ENCODE results near the gene NEIL3.

Gene NEIL3

DNA sequence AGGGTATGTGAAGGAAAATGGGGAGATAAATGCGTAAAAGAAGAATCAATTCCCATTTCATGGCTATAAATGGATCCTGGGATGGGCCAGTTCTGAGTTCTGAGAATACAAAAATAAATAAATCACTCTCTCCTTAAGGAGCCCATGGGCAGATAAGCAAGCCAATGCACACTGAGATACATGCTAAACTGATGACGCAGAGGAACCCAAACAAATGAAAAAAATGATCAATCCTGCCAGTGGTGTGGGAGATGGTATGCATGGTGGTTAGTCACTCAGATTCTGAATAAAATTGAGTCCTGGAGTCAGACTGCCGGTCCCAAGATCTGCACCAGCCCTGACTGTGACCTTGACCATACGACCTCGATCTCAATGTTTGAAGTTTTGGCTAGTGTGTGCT is 59.7 kb downstream of the NEIL3 start:
- no peak overlapping the region for H3K27ac Mint-ChIP-seq
- peaks cover 3% of the 10 kb centered on the region for H3K27me3 Mint-ChIP-seq
- no peaks in the 10 kb centered on the region for H3K4me1 Mint-ChIP-seq

GRCh38 chr4:177371461-177371860 is 61.8 kb downstream of the NEIL3 start:
- DNase-seq (ENCODE audit: low spot score in 2 of 2) = no peak
- no peak overlapping the region for H3K27ac Mint-ChIP-seq
- no peak for ATAC-seq (ENCODE audit: low read depth)
- H3K27me3 Mint-ChIP-seq = peaks cover 3% of the 10 kb centered on the region
- no peak overlapping the region for H3K4me3 Mint-ChIP-seq
- peaks cover 4% of the 10 kb centered on the region for H3K9me3 Mint-ChIP-seq
- no peaks in the 10 kb centered on the region for H3K36me3 Mint-ChIP-seq
- no peaks in the 10 kb centered on the region for H3K4me1 Mint-ChIP-seq

More for the DNA sequence above, 59.7 kb downstream of the NEIL3 start:
- ATAC-seq (ENCODE audit: low read depth) = no peak
- Mint-ChIP-seq H3K9me3 (peaks cover 4% of the 10 kb centered on the region), H3K36me3 (no peaks in the 10 kb centered on the region), H3K4me3 (no peak overlapping the region)
- no peak for DNase-seq (ENCODE audit: low spot score in 2 of 2)

DNA sequence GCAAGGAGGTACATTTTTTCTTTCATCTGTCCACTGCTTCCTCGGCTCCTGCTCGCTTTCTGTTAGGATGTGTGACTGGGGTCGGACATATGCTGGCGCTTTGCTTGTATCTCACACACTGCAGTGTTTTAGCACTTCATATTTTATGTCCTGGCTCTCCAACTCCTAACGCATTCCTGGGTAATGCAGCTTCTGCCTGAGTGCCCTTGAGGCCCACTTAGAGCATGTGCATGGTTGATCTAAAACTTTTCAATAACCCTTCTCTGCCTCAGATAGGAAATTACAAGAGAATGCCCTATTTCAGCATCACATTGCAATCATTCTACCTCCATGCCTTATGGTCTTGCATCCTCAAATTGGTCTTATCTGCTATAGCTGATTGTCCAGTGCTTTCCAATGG is 65.3 kb downstream of the NEIL3 start:
- H3K27ac Mint-ChIP-seq = no peak overlapping the region
- no peak overlapping the region for H3K4me3 Mint-ChIP-seq
- ATAC-seq (ENCODE audit: low read depth) = no peak
- H3K27me3 Mint-ChIP-seq = no peaks in the 10 kb centered on the region
- no peak for DNase-seq (ENCODE audit: low spot score in 2 of 2)
- no peaks in the 10 kb centered on the region for H3K4me1 Mint-ChIP-seq
- no peaks in the 10 kb centered on the region for H3K36me3 Mint-ChIP-seq
- H3K9me3 Mint-ChIP-seq = peaks cover 2% of the 10 kb centered on the region

DNA sequence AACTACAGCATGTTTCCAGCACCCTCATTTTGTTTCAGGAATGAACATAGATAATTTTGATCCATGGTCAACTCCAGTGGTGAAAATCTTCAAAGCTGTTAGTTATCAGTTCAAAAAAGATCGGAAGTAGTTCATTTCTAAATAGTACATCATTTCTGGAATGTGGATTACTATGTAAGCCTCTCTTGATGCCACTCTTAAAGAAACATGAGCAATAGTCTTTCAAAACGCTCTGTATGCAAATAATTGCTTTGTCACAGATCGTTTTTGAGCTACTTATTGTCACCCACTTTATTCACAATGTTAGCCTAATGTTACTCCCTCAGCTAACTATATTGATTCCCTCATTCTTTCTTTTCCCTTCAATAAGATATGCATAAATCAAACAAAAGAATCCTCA is 65.7 kb downstream of the NEIL3 start:
- Mint-ChIP-seq H3K36me3 (no peaks in the 10 kb centered on the region), H3K9me3 (peaks cover under 1% of the 10 kb centered on the region), H3K4me1 (no peaks in the 10 kb centered on the region), H3K4me3 (no peak overlapping the region), H3K27me3 (no peaks in the 10 kb centered on the region), H3K27ac (no peak overlapping the region)
- DNase-seq (ENCODE audit: low spot score in 2 of 2) = no peak
- no peak for ATAC-seq (ENCODE audit: low read depth)

GRCh38 chr4:177376024-177376423 is 66.3 kb downstream of the NEIL3 start:
- no peaks in the 10 kb centered on the region for H3K27me3 Mint-ChIP-seq
- no peak for ATAC-seq (ENCODE audit: low read depth)
- no peak overlapping the region for H3K4me3 Mint-ChIP-seq
- H3K36me3 Mint-ChIP-seq = no peaks in the 10 kb centered on the region
- DNase-seq (ENCODE audit: low spot score in 2 of 2) = no peak
- no peaks in the 10 kb centered on the region for H3K9me3 Mint-ChIP-seq
- no peak overlapping the region for H3K27ac Mint-ChIP-seq
- no peaks in the 10 kb centered on the region for H3K4me1 Mint-ChIP-seq

GRCh38 chr4:177380730-177381287 is 71.1 kb downstream of the NEIL3 start:
- H3K9me3 Mint-ChIP-seq = no peaks in the 10 kb centered on the region
- no peaks in the 10 kb centered on the region for H3K4me1 Mint-ChIP-seq
- H3K27ac Mint-ChIP-seq = no peak overlapping the region
- H3K4me3 Mint-ChIP-seq = no peak overlapping the region
- ATAC-seq (ENCODE audit: low read depth) = no peak
- H3K36me3 Mint-ChIP-seq = no peaks in the 10 kb centered on the region
- H3K27me3 Mint-ChIP-seq = peaks cover 9% of the 10 kb centered on the region
- no peak for DNase-seq (ENCODE audit: low spot score in 2 of 2)

DNA sequence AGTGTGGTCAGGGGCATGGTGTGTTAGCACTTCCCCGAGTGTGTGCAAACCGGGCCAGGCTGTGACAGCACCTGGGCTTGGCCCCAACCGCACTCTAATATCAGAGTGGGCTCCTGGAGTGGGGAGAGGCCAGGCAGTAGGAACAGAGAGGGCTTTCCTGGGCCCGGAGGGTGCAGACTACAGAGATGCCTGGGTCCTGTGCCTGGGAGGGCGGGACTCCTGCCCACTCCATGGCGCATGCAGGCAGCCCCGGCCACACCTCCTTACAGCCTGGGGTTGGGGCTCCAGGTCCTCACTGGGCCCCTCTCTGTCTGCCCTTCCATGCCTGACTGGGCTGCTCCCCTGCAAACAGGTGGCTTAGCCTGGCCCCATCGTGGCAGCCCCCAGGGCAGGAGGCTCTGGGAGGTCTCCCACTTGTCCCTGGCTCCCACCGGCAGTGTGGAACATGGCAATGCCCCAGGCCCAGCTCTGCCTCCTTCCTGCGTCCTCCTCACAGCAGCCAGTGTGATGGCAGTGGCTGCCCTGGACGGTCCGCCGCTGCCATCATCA is 72.2 kb downstream of the NEIL3 start:
- H3K4me3 Mint-ChIP-seq = no peak overlapping the region
- H3K27me3 Mint-ChIP-seq = peaks cover 9% of the 10 kb centered on the region
- ATAC-seq (ENCODE audit: low read depth) (no peak), DNase-seq (ENCODE audit: low spot score in 2 of 2) (no peak)
- H3K36me3 Mint-ChIP-seq = no peaks in the 10 kb centered on the region
- no peaks in the 10 kb centered on the region for H3K4me1 Mint-ChIP-seq
- no peaks in the 10 kb centered on the region for H3K9me3 Mint-ChIP-seq
- H3K27ac Mint-ChIP-seq = no peak overlapping the region

DNA sequence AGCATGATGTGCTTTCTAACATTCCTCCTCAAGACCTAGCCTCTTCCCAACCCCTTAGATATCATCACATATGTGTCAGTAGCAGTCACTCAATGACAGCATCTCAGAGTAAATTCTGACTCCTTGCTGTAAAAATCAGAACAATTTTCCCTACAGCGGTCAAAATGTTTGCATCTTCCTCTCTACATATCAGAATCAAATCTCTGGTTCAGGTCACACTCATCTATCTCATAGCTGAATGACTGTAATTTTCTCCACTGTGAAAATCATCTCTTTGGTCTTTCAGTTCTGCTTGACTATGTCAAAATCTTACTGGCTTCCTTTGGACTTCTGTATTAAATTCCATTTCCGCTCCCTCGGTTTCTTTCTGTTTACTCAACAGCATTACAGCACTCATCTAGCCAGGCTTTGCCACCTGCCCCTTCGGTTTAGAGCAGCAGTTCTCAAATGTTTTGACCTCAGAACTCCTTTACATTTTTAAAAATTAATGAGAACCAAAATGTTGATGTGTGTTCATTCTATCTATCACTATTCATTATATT is 75.3 kb downstream of the NEIL3 start:
- DNase-seq (ENCODE audit: low spot score in 2 of 2) = no peak
- Mint-ChIP-seq H3K27ac (no peak overlapping the region), H3K36me3 (no peaks in the 10 kb centered on the region), H3K27me3 (peaks cover 9% of the 10 kb centered on the region), H3K4me3 (no peak overlapping the region), H3K9me3 (no peaks in the 10 kb centered on the region), H3K4me1 (no peaks in the 10 kb centered on the region)
- ATAC-seq (ENCODE audit: low read depth) = no peak

GRCh38 chr4:177385576-177386277 is 76.1 kb downstream of the NEIL3 start:
- Mint-ChIP-seq H3K36me3 (no peaks in the 10 kb centered on the region), H3K4me1 (peaks cover 2% of the 10 kb centered on the region), H3K4me3 (no peak overlapping the region), H3K9me3 (no peaks in the 10 kb centered on the region), H3K27ac (no peak overlapping the region), H3K27me3 (peaks cover 10% of the 10 kb centered on the region)
- DNase-seq (ENCODE audit: low spot score in 2 of 2) (no peak), ATAC-seq (ENCODE audit: low read depth) (no peak)

DNA sequence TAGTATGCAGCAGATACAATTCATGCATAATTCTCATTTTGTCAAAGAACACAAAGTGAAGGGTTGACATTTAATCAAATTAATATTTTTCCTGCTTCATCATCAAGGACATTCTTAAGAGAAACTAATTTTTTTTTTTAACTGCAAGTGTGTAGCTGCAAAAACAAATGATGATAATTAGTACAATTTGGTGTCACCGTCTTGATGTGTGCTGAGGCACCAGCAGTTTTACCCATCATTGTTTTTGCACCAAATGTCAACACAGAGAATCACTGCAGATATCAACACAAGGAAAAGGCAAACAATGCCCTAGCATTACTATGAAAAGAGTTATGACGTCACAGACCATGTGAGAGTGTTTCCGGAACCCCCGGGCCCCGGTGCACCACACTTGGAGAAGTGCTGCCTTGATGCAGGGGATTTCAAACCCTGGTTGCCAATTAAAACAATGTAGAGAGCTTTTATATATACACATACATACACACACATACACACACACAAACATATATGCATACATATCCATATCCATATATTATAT is 76.7 kb downstream of the NEIL3 start:
- Mint-ChIP-seq H3K9me3 (no peaks in the 10 kb centered on the region), H3K4me3 (no peak overlapping the region), H3K36me3 (no peaks in the 10 kb centered on the region), H3K27me3 (peaks cover 14% of the 10 kb centered on the region), H3K27ac (no peak overlapping the region), H3K4me1 (peaks cover 2% of the 10 kb centered on the region)
- ATAC-seq (ENCODE audit: low read depth) = no peak
- no peak for DNase-seq (ENCODE audit: low spot score in 2 of 2)

DNA sequence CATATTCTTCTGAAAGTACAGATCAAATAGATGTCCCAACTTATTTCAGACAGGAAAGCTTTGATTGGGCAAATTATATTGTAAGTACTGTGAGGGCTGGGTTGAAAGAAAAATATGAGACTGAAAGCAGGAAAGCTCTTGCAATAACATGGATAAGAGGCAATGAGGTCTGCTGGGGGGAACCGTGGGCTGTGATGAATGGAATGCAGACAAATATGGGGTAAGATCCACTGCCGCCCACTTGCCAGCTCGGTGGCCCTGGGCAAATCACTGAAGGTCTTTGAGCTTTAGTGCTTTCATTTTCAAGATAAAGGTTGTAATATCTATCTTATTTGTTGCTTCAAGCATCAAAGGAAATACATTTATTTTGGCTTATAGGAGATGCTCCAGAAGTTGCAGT is 81.6 kb downstream of the NEIL3 start:
- Mint-ChIP-seq H3K27me3 (peaks cover 11% of the 10 kb centered on the region), H3K27ac (no peak overlapping the region)

GRCh38 chr4:177391953-177392352 is 82.3 kb downstream of the NEIL3 start:
- Mint-ChIP-seq H3K36me3 (no peaks in the 10 kb centered on the region), H3K9me3 (no peaks in the 10 kb centered on the region), H3K4me1 (peaks cover 2% of the 10 kb centered on the region), H3K27ac (no peak overlapping the region), H3K27me3 (peaks cover 11% of the 10 kb centered on the region), H3K4me3 (no peak overlapping the region)
- no peak for ATAC-seq (ENCODE audit: low read depth)
- DNase-seq (ENCODE audit: low spot score in 2 of 2) = no peak

More for the DNA sequence above, 81.6 kb downstream of the NEIL3 start:
- DNase-seq (ENCODE audit: low spot score in 2 of 2) (no peak), ATAC-seq (ENCODE audit: low read depth) (no peak)
- peaks cover 2% of the 10 kb centered on the region for H3K4me1 Mint-ChIP-seq
- H3K9me3 Mint-ChIP-seq = no peaks in the 10 kb centered on the region
- H3K36me3 Mint-ChIP-seq = no peaks in the 10 kb centered on the region
- H3K4me3 Mint-ChIP-seq = no peak overlapping the region

DNA sequence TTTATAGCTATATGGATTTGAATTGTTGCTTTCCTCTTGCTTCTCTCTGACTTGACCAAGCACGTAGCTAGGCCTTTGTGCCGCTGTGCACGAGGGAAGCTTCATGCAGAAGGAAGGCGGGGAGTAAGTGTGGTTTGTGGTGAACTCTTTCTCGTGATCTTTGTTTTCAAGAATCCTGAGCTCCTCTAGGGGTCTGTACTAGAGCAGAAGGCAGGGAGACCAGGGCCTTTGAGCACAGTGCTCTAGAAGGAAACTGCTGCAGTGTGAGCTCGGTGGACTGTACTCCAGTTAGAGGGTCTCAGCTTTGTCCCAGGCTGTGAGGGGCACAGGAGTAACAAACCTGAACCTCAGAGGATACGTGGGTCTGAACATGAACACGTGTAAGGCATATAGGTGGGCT is 83.6 kb downstream of the NEIL3 start:
- Mint-ChIP-seq H3K27me3 (peaks cover 13% of the 10 kb centered on the region), H3K9me3 (peaks cover 1% of the 10 kb centered on the region), H3K4me1 (peaks cover 2% of the 10 kb centered on the region), H3K36me3 (no peaks in the 10 kb centered on the region), H3K4me3 (no peak overlapping the region), H3K27ac (no peak overlapping the region)
- DNase-seq (ENCODE audit: low spot score in 2 of 2) = no peak
- ATAC-seq (ENCODE audit: low read depth) = no peak

GRCh38 chr4:177396352-177396751 is 86.7 kb downstream of the NEIL3 start:
- H3K27me3 Mint-ChIP-seq = peaks cover 8% of the 10 kb centered on the region
- H3K36me3 Mint-ChIP-seq = no peaks in the 10 kb centered on the region
- H3K27ac Mint-ChIP-seq = no peak overlapping the region
- H3K4me3 Mint-ChIP-seq = no peak overlapping the region
- DNase-seq (ENCODE audit: low spot score in 2 of 2) (no peak), ATAC-seq (ENCODE audit: low read depth) (no peak)
- H3K9me3 Mint-ChIP-seq = peaks cover 1% of the 10 kb centered on the region
- no peaks in the 10 kb centered on the region for H3K4me1 Mint-ChIP-seq

Data from memory B cell (primary cell).